Smooth muscle cell of the brain vasculature (primary cell): ENCODE measurements around the gene WTAP.

Source experiments
- DNase-seq: peaks from one replicate; pipeline ENCODE4 v3.0.0-alpha.2; 2012; ENCODE audit warnings: low read depth, low spot score

The WTAP gene

DNA sequence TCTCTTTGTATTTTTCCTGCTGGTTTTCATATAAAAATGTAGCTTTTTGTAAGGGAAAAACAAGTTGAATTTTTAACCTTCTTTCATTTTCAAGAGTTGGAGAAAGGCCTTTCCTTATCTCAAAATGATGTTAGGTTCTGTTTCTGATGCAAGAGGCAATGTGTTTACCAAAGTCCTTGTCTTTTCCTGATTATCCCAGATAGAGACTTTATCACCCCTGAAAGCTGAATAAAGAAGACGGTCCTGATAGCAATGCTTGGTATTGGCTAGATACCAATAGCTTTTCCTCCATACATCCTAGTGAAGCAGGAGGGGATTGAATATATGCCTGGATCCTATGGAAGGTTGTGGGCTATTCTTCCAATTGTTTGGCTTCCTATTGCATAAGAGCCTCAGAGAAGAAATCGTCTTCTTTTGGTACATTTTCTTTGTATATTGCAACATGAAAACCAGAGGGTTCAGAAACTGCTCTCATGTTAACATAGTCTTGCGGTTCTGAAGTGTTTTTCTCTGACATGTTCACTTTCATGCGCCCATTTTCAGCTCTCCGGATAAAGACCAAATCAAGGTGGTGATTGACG lies 78.2 kb downstream of the WTAP start:
- DNase-seq = no peak
